ENCODE results near the gene PRDM16.
"Not testable (repeated sequence)": the region's sequence is repeated elsewhere in the genome, so short reads cannot be mapped to it uniquely, and the experiment has no call there.

Gene PRDM16

DNA sequence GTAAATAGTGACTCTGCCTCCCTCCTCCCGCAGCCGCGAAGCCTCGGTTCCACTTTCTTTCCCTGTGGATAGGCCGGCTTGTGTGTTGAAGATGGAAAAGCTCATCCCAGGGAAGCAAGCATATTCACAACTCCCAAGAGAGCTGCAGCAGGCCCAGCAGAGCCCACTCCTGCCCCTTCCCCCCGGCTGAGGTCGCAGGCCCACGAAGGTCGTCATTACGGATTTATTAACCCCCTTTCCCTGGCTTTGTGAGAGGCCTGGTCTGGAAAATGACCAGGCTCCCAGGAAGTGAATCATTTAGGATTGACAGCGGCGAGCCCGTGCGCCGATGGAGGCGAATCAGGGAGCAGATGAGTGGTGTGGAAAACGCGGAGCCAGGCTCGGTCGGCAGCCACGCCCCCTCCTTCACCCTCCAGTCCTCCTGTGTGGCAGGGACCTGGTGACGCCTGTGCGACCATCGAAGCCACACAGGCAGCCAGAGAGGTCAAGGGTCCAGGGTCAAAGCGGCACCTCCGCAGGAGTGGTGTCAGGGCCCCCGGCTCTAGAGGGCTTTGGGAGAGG lies 93.4 kb downstream of the PRDM16 start:
- DNase-seq (ENCODE audit: low read depth in 2 of 2), result no peak
- TF ChIP-seq CTCF (IDR thresholded peaks at IDR 0.05; ENCODE audit: low read depth, low read length), result no peak
- H3K4me3 ChIP-seq (replicated peaks in 1 of 2; ENCODE audit: low read depth in 2 of 2, low read length in 2 of 2), result no peak overlapping the region

- DNase-seq (ENCODE audit: low read depth in 2 of 2), result no peak
- no peak for TF ChIP-seq CTCF (IDR thresholded peaks at IDR 0.05; ENCODE audit: low read depth, low read length)
- no peak overlapping the region for H3K4me3 ChIP-seq (replicated peaks in 1 of 2; ENCODE audit: low read depth in 2 of 2, low read length in 2 of 2)
These were observed 94.4 kb downstream of the PRDM16 start for GRCh38 chr1:3163356-3163755.

- TF ChIP-seq CTCF (IDR thresholded peaks at IDR 0.05; ENCODE audit: low read depth, low read length), result no peak
- no peak for DNase-seq (ENCODE audit: low read depth in 2 of 2)
These were observed 95.7 kb downstream of the PRDM16 start for GRCh38 chr1:3164671-3165070.

GRCh38 chr1:3165189-3165588 lies 96.2 kb downstream of the PRDM16 start:
- H3K4me3 ChIP-seq (replicated peaks in 1 of 2; ENCODE audit: low read depth in 2 of 2, low read length in 2 of 2); DNase-seq (ENCODE audit: low read depth in 2 of 2): not testable (repeated sequence)

More at GRCh38 chr1:3164671-3165070, 95.7 kb downstream of the PRDM16 start:
- no peak overlapping the region for H3K4me3 ChIP-seq (replicated peaks in 1 of 2; ENCODE audit: low read depth in 2 of 2, low read length in 2 of 2)

- DNase-seq (ENCODE audit: low read depth in 2 of 2), result no peak
- TF ChIP-seq CTCF (IDR thresholded peaks at IDR 0.05; ENCODE audit: low read depth, low read length), result no peak
- H3K4me3 ChIP-seq (replicated peaks in 1 of 2; ENCODE audit: low read depth in 2 of 2, low read length in 2 of 2), result no peak overlapping the region
These were observed 97.4 kb downstream of the PRDM16 start for GRCh38 chr1:3166206-3166918.

DNA sequence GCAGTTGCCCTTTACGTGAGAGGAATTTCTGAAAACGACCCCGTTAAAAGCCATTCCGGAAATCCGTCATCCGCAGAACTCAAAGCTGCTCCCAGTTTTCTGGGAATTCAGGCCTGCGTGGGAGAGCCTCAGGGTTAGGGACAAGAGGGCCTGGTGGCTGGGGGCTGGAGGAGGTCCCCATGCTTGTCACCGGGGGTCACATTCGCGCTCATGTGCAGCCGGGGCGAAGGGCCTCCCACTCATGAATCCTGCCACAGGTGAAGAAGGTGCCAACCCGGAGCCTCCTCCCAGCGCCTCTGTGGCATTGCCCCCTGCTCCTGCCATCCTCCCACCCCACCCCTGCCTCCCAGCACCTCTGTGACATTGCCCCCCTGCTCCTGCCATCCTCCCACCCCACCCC lies 98.3 kb downstream of the PRDM16 start:
- no peak for TF ChIP-seq CTCF (IDR thresholded peaks at IDR 0.05; ENCODE audit: low read depth, low read length)
- DNase-seq (ENCODE audit: low read depth in 2 of 2), result no peak
- H3K4me3 ChIP-seq (replicated peaks in 1 of 2; ENCODE audit: low read depth in 2 of 2, low read length in 2 of 2), result no peak overlapping the region

DNA sequence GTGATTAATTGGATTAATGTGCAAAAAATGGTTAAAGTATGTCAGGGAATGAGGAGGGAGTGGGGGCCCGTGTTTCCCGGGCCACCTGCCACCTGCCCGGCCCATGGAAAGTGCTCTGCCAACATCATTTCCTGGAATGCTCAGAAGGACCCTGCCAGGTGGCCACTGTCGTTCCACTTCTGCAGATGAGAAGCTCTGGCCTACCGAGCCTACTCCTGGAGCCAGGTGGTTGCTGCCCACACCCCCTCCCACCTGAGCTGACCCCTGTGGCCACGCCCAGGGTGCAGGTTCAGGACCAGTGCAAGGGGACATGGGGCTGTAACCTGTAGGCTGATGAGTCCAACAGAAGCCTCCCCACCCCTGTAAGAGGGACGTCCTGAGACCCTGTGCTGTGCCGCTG lies 99.7 kb downstream of the PRDM16 start:
- DNase-seq (ENCODE audit: low read depth in 2 of 2), result no peak
- TF ChIP-seq CTCF (IDR thresholded peaks at IDR 0.05; ENCODE audit: low read depth, low read length), result no peak
- no peak overlapping the region for H3K4me3 ChIP-seq (replicated peaks in 1 of 2; ENCODE audit: low read depth in 2 of 2, low read length in 2 of 2)

All from cardiac fibroblast (primary cell).